Loucy (cell line): ENCODE data around the gene TRAF3.

Experiments
- H2AFZ ChIP-seq: fragments of 200-600 bp; sonication (generic); 2 replicates; pipeline ENCODE4 v1.6.0; 2016; ENCODE audit warnings: antibody characterized with exemption, mild to moderate bottlenecking, low read length, moderate library complexity
- H3F3A ChIP-seq: fragments of 200-600 bp; 2 replicates; pipeline ENCODE4 v1.6.0; 2016; ENCODE audit warnings: antibody characterized with exemption, low read depth, mild to moderate bottlenecking
- H3K27me3 ChIP-seq: fragments of 200-600 bp; sonication (generic); 2 replicates; pipeline ENCODE4 v1.6.1; 2014; ENCODE audit warnings: low read length, mild to moderate bottlenecking; ENCODE audit not compliant: insufficient read depth, poor library complexity, severe bottlenecking
- H3K36me3 ChIP-seq: fragments of 200-600 bp; sonication (generic); 2 replicates; pipeline ENCODE4 v1.6.1; 2016; ENCODE audit warnings: low read length; ENCODE audit not compliant: insufficient read depth
- H3K4me1 ChIP-seq: fragments of 200-600 bp; sonication (generic); 2 replicates; pipeline ENCODE4 v1.5.1; 2014; ENCODE audit warnings: low read length, mild to moderate bottlenecking; ENCODE audit not compliant: insufficient read depth, poor library complexity, severe bottlenecking
- H3K4me2 ChIP-seq: fragments of 200-600 bp; sonication (generic); 2 replicates; pipeline ENCODE4 v1.6.0; 2014; ENCODE audit warnings: antibody characterized with exemption, low read length, low read depth, mild to moderate bottlenecking; ENCODE audit not compliant: poor library complexity, severe bottlenecking
- H3K4me3 ChIP-seq: fragments of 200-600 bp; sonication (generic); 2 replicates; pipeline ENCODE4 v1.5.1; 2014; ENCODE audit warnings: low read length, mild to moderate bottlenecking, mixed read lengths; ENCODE audit not compliant: poor library complexity, severe bottlenecking
- H3K79me2 ChIP-seq: fragments of 200-600 bp; sonication (generic); 2 replicates; pipeline ENCODE4 v1.6.1; 2014; ENCODE audit warnings: low read length; ENCODE audit not compliant: insufficient read depth
- H3K9ac ChIP-seq: fragments of 200-600 bp; sonication (generic); 2 replicates; pipeline ENCODE4 v1.6.0; 2014; ENCODE audit warnings: mild to moderate bottlenecking, low read depth, low read length, moderate library complexity; ENCODE audit not compliant: poor library complexity, severe bottlenecking
- H3K9me2 ChIP-seq: fragments of 200-600 bp; sonication (generic); replicated peaks from 2 replicates; pipeline ENCODE4 v1.6.1; 2016; ENCODE audit warnings: low read depth, low read length, mixed read lengths
- H3K9me3 ChIP-seq: fragments of 200-600 bp; sonication (generic); 2 replicates; pipeline ENCODE4 v1.6.1; 2014; ENCODE audit warnings: mild to moderate bottlenecking, antibody characterized with exemption, low read length, low read depth; ENCODE audit not compliant: insufficient read depth
- H4K20me1 ChIP-seq: fragments of 200-600 bp; sonication (generic); 2 replicates; pipeline ENCODE4 v1.6.0; 2014; ENCODE audit warnings: antibody characterized with exemption, low read length, mild to moderate bottlenecking; ENCODE audit not compliant: insufficient read depth, poor library complexity, severe bottlenecking
- CTCF ChIP-seq: fragments of 200-600 bp; sonication (generic); conservative IDR thresholded peaks from 2 replicates; pipeline ENCODE4 v1.5.1; 2014; ENCODE audit warnings: mild to moderate bottlenecking, antibody characterized with exemption, low read length
- EZH2phosphoT487 ChIP-seq: fragments of 200-600 bp; IDR thresholded peaks from 2 replicates; pipeline ENCODE4 v1.6.1; 2018; ENCODE audit warnings: antibody characterized with exemption, mild to moderate bottlenecking, moderate library complexity, borderline replicate concordance

Gene TRAF3

GRCh38 chr14:102870246-102870645 lies 93.0 kb downstream of the TRAF3 start:
- Histone ChIP-seq H2AFZ (no peak overlapping the region), H3K9me3 (no peaks in the 10 kb centered on the region), H3K9ac (no peak overlapping the region), H3K36me3 (peaks cover 36% of the 10 kb centered on the region; the same call in 1 of the 2 replicates), H3K4me3 (no peak overlapping the region), H3F3A (no peaks in the 10 kb centered on the region), H3K9me2 (no peaks in the 10 kb centered on the region), H3K4me2 (no peak overlapping the region), H3K79me2 (no peaks in the 10 kb centered on the region), H3K4me1 (no peaks in the 10 kb centered on the region), H4K20me1 (no peaks in the 10 kb centered on the region), H3K27me3 (no peaks in the 10 kb centered on the region)
- no peak for TF ChIP-seq CTCF
- TF ChIP-seq EZH2phosphoT487 = no peak

GRCh38 chr14:102870994-102871831 lies 94.0 kb downstream of the TRAF3 start:
- H3F3A ChIP-seq = no peaks in the 10 kb centered on the region
- H3K9me2 ChIP-seq = no peaks in the 10 kb centered on the region
- no peak overlapping the region for H3K4me2 ChIP-seq
- no peaks in the 10 kb centered on the region for H3K9me3 ChIP-seq
- no peaks in the 10 kb centered on the region for H3K4me1 ChIP-seq
- H3K79me2 ChIP-seq = no peaks in the 10 kb centered on the region
- H3K27me3 ChIP-seq = no peaks in the 10 kb centered on the region
- H2AFZ ChIP-seq = no peak overlapping the region
- H4K20me1 ChIP-seq = no peaks in the 10 kb centered on the region
- no peak overlapping the region for H3K4me3 ChIP-seq
- no peak for TF ChIP-seq CTCF
- no peak for TF ChIP-seq EZH2phosphoT487
- H3K9ac ChIP-seq = no peak overlapping the region
- peaks cover 46% of the 10 kb centered on the region; the same call in 1 of the 2 replicates for H3K36me3 ChIP-seq

- Histone ChIP-seq H2AFZ (no peak overlapping the region), H3K4me3 (no peak overlapping the region), H3K9me3 (no peaks in the 10 kb centered on the region), H3K9ac (no peak overlapping the region), H3K4me2 (no peak overlapping the region), H4K20me1 (no peaks in the 10 kb centered on the region), H3K27me3 (no peaks in the 10 kb centered on the region), H3K36me3 (peaks cover 54% of the 10 kb centered on the region; the same call in 1 of the 2 replicates), H3K9me2 (no peaks in the 10 kb centered on the region), H3K79me2 (no peaks in the 10 kb centered on the region), H3F3A (no peaks in the 10 kb centered on the region), H3K4me1 (no peaks in the 10 kb centered on the region)
- no peak for TF ChIP-seq EZH2phosphoT487
- no peak for TF ChIP-seq CTCF
Measured at GRCh38 chr14:102872020-102872419, 94.8 kb downstream of the TRAF3 start.
